HepG2 (cell line): ENCODE measurements around the gene GAN. TPM values are rescaled to one million over a fixed set of nuclear protein-coding genes. Genes with fewer than 3 reads are reported as not detected.

Source experiments
- FIP1L1 ChIP-seq: fragments of 200-400 bp; formaldehyde crosslinking; IDR thresholded peaks from 2 replicates; pipeline ENCODE4 v1.6.1; 2018; ENCODE audit warnings: low read depth, mild to moderate bottlenecking, low read length, moderate library complexity, borderline replicate concordance; ENCODE audit not compliant: insufficient read depth
- MED8 ChIP-seq: sonication (generic); formaldehyde crosslinking; IDR thresholded peaks from 2 replicates; pipeline ENCODE4 v1.8.1; 2023; ENCODE audit warnings: mild to moderate bottlenecking, missing genetic modification reagents; ENCODE audit not compliant: insufficient replicate concordance
- MEF2D ChIP-seq: sonication (generic); formaldehyde crosslinking; IDR thresholded peaks from 2 replicates; pipeline ENCODE4 v1.5.1; 2020; ENCODE audit warnings: mild to moderate bottlenecking, missing genetic modification reagents
- SNAI1 ChIP-seq: sonication (generic); formaldehyde crosslinking; IDR thresholded peaks from 2 replicates; pipeline ENCODE4 v1.5.0; 2020; ENCODE audit warnings: mild to moderate bottlenecking, missing genetic modification reagents, borderline replicate concordance
- SOX6 ChIP-seq, 2 experiments: fragments of 450-650 bp in 1 of 2; sonication (generic) in 1 of 2; formaldehyde crosslinking in 1 of 2; IDR thresholded peaks; 2 replicates each; pipeline versions ENCODE4 v1.4.0 to v1.6.1; 2017 to 2020; ENCODE audit warnings: antibody characterized with exemption in 1 of 2, mild to moderate bottlenecking in 1 of 2, missing genetic modification reagents in 1 of 2
- ZFP36L1 ChIP-seq: sonication (generic); formaldehyde crosslinking; IDR thresholded peaks from 2 replicates; pipeline ENCODE4 v1.8.0; 2022; ENCODE audit warnings: mild to moderate bottlenecking, missing genetic modification reagents, moderate library complexity
- ZKSCAN5 ChIP-seq: sonication (generic); formaldehyde crosslinking; IDR thresholded peaks from 2 replicates; pipeline ENCODE4 v1.5.1; 2020; ENCODE audit warnings: mild to moderate bottlenecking, missing genetic modification reagents
- ZNF34 ChIP-seq: sonication (generic); formaldehyde crosslinking; IDR thresholded peaks from 2 replicates; pipeline ENCODE4 v1.4.0; 2020; ENCODE audit warnings: mild to moderate bottlenecking, missing genetic modification reagents, borderline replicate concordance
- polyA plus RNA-seq, 8 experiments: library from polyadenylated mRNA; depleted of rRNA in 3 of 8; stranded (reverse) in 7 of 8; unstranded in 1 of 8; fragments of >200 nt; fragmentation: Illumina TruSeq in 4 of 8; extraction: Trizol in 4 of 8; gene quantifications; 2 replicates each; pipeline versions ENCODE4 v1.2.1 to v1.2.3, GENCODE V29; 2011 to 2016; ENCODE audit warnings: low read depth in 4 of 8, missing spikeins in 1 of 8, mixed read lengths in 1 of 8; ENCODE audit not compliant: insufficient read depth in 1 of 8
- total RNA-seq, 5 experiments: library from RNA; depleted of rRNA; stranded (reverse); fragments of >200 nt; fragmentation: Illumina TruSeq; extraction: Trizol; gene quantifications; 2 replicates each; pipeline ENCODE4 v1.2.3, GENCODE V29; 2016; ENCODE audit warnings: low read depth in 1 of 5
- TF ChIP-seq, protein P1 (sequence below): sonication (generic); formaldehyde crosslinking; IDR thresholded peaks from one replicate; pipeline ENCODE4 v1.5.1; 2020; ENCODE audit warnings: mild to moderate bottlenecking, missing genetic modification reagents; ENCODE audit errors: not compliant biosample characterization
- TF ChIP-seq, protein P2 (sequence below): sonication (generic); formaldehyde crosslinking; IDR thresholded peaks from 2 replicates; pipeline ENCODE4 v1.5.0; 2020; ENCODE audit warnings: missing genetic modification reagents
- TF ChIP-seq, protein P3 (sequence below): sonication (generic); formaldehyde crosslinking; IDR thresholded peaks from 2 replicates; pipeline ENCODE4 v1.8.0; 2022; ENCODE audit warnings: mild to moderate bottlenecking, missing genetic modification reagents, moderate library complexity
- TF ChIP-seq, protein P4 (sequence below): sonication (generic); formaldehyde crosslinking; conservative IDR thresholded peaks from 2 replicates; pipeline ENCODE4 v1.4.0; 2020; ENCODE audit warnings: missing genetic modification reagents

The GAN gene
- total and polyA plus RNA-seq, 2 of the 13 experiments (the other 11 are each of a cell fraction or from before 2014, with no cell fraction given) = 4.3 to 11.0 TPM

DNA sequence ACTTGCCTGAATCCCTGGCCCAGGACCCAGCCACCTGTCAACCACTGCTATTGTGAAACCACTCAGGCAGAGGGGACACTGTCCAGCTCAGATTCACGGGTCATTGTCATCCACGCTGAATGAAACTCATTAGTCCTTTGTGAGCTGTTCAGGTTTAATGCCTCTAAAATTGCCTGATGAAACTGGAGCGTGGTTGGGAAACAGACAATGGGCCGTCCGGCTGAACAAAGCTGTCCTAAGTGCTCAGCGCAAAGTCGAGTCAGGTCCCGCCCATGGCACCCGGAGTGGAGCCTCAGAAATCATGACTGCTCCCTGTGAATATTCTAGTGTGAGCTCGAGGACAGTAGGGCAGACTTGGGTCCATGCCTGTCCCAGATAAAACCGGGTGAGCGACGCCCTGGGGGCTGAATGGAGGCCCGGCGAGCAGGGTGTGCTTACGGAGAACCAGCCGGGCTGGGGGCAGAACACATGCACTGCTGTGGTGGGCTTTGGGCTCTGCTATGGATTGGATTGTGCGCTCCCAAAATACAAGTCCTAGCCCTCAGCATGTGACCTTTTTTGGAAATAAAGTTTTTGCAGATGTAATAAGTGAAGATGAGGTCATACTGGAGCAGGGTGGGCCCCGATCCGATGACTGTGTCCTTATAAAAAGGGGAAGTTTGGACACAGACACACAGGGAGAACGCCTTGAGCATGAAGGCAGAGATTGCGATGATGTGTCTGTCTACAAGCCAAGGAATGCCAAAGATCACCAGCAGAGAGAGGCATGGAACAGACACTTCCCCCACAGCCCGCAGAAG is 117.0 kb downstream of the GAN start (continued):
- TF ChIP-seq, protein P1, sequence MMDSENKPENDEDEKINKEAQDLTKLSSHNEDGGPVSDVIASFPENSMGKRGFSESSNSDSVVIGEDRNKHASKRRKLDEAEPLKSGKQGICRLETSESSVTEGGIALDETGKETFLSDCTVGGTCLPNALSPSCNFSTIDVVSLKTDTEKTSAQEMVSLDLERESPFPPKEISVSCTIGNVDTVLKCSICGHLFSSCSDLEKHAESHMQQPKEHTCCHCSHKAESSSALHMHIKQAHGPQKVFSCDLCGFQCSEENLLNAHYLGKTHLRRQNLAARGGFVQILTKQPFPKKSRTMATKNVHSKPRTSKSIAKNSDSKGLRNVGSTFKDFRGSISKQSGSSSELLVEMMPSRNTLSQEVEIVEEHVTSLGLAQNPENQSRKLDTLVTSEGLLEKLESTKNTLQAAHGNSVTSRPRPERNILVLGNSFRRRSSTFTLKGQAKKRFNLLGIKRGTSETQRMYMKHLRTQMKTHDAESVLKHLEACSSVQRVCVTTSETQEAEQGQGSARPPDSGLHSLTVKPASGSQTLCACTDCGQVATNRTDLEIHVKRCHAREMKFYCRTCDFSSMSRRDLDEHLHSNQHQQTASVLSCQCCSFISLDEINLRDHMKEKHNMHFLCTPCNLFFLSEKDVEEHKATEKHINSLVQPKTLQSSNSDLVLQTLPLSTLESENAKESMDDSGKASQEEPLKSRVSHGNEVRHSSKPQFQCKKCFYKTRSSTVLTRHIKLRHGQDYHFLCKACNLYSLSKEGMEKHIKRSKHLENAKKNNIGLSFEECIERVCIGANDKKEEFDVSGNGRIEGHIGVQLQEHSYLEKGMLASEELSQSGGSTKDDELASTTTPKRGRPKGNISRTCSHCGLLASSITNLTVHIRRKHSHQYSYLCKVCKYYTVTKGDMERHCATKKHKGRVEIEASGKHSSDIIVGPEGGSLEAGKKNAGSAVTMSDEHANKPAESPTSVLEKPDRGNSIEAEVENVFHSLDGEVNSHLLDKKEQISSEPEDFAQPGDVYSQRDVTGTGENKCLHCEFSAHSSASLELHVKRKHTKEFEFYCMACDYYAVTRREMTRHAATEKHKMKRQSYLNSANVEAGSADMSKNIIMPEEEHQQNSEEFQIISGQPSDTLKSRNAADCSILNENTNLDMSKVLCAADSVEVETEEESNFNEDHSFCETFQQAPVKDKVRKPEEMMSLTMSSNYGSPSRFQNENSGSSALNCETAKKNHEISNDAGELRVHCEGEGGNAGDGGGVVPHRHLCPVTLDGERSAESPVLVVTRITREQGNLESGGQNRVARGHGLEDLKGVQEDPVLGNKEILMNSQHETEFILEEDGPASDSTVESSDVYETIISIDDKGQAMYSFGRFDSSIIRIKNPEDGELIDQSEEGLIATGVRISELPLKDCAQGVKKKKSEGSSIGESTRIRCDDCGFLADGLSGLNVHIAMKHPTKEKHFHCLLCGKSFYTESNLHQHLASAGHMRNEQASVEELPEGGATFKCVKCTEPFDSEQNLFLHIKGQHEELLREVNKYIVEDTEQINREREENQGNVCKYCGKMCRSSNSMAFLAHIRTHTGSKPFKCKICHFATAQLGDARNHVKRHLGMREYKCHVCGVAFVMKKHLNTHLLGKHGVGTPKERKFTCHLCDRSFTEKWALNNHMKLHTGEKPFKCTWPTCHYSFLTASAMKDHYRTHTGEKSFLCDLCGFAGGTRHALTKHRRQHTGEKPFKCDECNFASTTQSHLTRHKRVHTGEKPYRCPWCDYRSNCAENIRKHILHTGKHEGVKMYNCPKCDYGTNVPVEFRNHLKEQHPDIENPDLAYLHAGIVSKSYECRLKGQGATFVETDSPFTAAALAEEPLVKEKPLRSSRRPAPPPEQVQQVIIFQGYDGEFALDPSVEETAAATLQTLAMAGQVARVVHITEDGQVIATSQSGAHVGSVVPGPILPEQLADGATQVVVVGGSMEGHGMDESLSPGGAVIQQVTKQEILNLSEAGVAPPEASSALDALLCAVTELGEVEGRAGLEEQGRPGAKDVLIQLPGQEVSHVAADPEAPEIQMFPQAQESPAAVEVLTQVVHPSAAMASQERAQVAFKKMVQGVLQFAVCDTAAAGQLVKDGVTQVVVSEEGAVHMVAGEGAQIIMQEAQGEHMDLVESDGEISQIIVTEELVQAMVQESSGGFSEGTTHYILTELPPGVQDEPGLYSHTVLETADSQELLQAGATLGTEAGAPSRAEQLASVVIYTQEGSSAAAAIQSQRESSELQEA (CRISPR knock-in tag) = peak; percentile 39
- TF ChIP-seq ZKSCAN5 (CRISPR knock-in tag) (no peak), MEF2D (CRISPR knock-in tag) (peak; percentile 41; the same call in 1 of the 2 replicates), FIP1L1 (no peak), SOX6 (IDR thresholded peaks at IDR 0.05) (no peak), SOX6 (CRISPR knock-in tag; IDR thresholded peaks at IDR 0.05) (peak; percentile 92), ZFP36L1 (CRISPR knock-in tag) (no peak), SNAI1 (CRISPR knock-in tag) (no peak), ZNF34 (CRISPR knock-in tag) (0 out of 2 replicates have a peak, but pooled peaks have one; percentile 18), MED8 (CRISPR knock-in tag) (peak; percentile 28)
- TF ChIP-seq, protein P2, sequence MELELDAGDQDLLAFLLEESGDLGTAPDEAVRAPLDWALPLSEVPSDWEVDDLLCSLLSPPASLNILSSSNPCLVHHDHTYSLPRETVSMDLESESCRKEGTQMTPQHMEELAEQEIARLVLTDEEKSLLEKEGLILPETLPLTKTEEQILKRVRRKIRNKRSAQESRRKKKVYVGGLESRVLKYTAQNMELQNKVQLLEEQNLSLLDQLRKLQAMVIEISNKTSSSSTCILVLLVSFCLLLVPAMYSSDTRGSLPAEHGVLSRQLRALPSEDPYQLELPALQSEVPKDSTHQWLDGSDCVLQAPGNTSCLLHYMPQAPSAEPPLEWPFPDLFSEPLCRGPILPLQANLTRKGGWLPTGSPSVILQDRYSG = no peak
- TF ChIP-seq, protein P3, sequence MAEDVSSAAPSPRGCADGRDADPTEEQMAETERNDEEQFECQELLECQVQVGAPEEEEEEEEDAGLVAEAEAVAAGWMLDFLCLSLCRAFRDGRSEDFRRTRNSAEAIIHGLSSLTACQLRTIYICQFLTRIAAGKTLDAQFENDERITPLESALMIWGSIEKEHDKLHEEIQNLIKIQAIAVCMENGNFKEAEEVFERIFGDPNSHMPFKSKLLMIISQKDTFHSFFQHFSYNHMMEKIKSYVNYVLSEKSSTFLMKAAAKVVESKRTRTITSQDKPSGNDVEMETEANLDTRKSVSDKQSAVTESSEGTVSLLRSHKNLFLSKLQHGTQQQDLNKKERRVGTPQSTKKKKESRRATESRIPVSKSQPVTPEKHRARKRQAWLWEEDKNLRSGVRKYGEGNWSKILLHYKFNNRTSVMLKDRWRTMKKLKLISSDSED = no peak
- TF ChIP-seq, protein P4, sequence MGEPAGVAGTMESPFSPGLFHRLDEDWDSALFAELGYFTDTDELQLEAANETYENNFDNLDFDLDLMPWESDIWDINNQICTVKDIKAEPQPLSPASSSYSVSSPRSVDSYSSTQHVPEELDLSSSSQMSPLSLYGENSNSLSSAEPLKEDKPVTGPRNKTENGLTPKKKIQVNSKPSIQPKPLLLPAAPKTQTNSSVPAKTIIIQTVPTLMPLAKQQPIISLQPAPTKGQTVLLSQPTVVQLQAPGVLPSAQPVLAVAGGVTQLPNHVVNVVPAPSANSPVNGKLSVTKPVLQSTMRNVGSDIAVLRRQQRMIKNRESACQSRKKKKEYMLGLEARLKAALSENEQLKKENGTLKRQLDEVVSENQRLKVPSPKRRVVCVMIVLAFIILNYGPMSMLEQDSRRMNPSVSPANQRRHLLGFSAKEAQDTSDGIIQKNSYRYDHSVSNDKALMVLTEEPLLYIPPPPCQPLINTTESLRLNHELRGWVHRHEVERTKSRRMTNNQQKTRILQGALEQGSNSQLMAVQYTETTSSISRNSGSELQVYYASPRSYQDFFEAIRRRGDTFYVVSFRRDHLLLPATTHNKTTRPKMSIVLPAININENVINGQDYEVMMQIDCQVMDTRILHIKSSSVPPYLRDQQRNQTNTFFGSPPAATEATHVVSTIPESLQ (CRISPR knock-in tag) = no peak
